CD4-positive, alpha-beta T cell (primary cell): ENCODE measurements around the gene OMA1. TPM values are rescaled to one million over a fixed set of nuclear protein-coding genes. Genes with fewer than 3 reads are reported as not detected.

ENCODE experiments used
- ATAC-seq: fragments of 200-7000 bp; cut with Tn5 transposase; one replicate; pipeline ENCODE4 v1.10.0; 2022; ENCODE audit warnings: mild to moderate bottlenecking; ENCODE audit not compliant: poor library complexity
- CTCF ChIA-PET: fragments of 350-600 bp; sonication (Branson Sonifier 250); formaldehyde crosslinking; loops from one replicate; lab custom pipeline; 2021; ENCODE audit warnings: antibody characterized with exemption, inconsistent platforms; lab: Charles Lee
- POLR2A ChIA-PET: fragments of 350-600 bp; sonication (Branson Sonifier 250); formaldehyde crosslinking; loops from one replicate; lab custom pipeline; 2021; ENCODE audit warnings: antibody characterized with exemption, inconsistent platforms; lab: Charles Lee
- DNase-seq, 14 experiments: peaks; one replicate each; pipeline ENCODE4 v3.0.0-alpha.2; 2013 to 2020; ENCODE audit warnings: mixed read lengths in 2 of 14
- H3K27ac ChIP-seq, 2 donors: one replicate each; pipeline versions ENCODE4 v1.5.1 to v1.7.0; 2013; ENCODE audit warnings: low read length in 2 of 2, low read depth in 1 of 2, mild to moderate bottlenecking in 1 of 2
- H3K27me3 ChIP-seq, 2 experiments: 1 replicate in 1 of 2; 2 replicates in 1 of 2; pipeline versions ENCODE4 v1.6.1 to v1.7.0; 2013; ENCODE audit warnings: low read length in 2 of 2, control low read depth in 1 of 2, mild to moderate bottlenecking in 1 of 2, moderate library complexity in 1 of 2; ENCODE audit not compliant: insufficient read depth in 2 of 2, control insufficient read depth in 1 of 2
- H3K36me3 ChIP-seq: one replicate; pipeline ENCODE4 v1.6.1; 2013; ENCODE audit warnings: low read length, control low read depth; ENCODE audit not compliant: insufficient read depth
- H3K4me1 ChIP-seq: one replicate; pipeline ENCODE4 v1.6.1; 2013; ENCODE audit warnings: low read length, control low read depth; ENCODE audit not compliant: insufficient read depth
- H3K4me3 ChIP-seq: one replicate; pipeline ENCODE4 v1.5.1; 2013; ENCODE audit warnings: mild to moderate bottlenecking, low read length, moderate library complexity
- H3K9me3 ChIP-seq, 2 experiments: 1 replicate in 1 of 2; 2 replicates in 1 of 2; pipeline versions ENCODE4 v1.6.1 to v1.7.0; 2013; ENCODE audit warnings: low read length in 2 of 2, mild to moderate bottlenecking in 2 of 2, control low read depth in 1 of 2, moderate library complexity in 1 of 2; ENCODE audit not compliant: control insufficient read depth in 1 of 2, insufficient read depth in 1 of 2
- H3K27ac Mint-ChIP-seq: one replicate; pipeline ENCODE4 v1.8.0; 2020; ENCODE audit warnings: mixed read lengths
- H3K27me3 Mint-ChIP-seq: one replicate; pipeline ENCODE4 v1.8.0; 2021; ENCODE audit warnings: mixed read lengths
- H3K36me3 Mint-ChIP-seq: one replicate; pipeline ENCODE4 v1.8.0; 2021; ENCODE audit warnings: low read depth, mixed read lengths
- H3K4me1 Mint-ChIP-seq: one replicate; pipeline ENCODE4 v1.8.0; 2021; ENCODE audit warnings: low read depth, mixed read lengths
- H3K4me3 Mint-ChIP-seq: one replicate; pipeline ENCODE4 v1.8.0; 2020; ENCODE audit warnings: mild to moderate bottlenecking, mixed read lengths
- H3K9me3 Mint-ChIP-seq: one replicate; pipeline ENCODE4 v1.8.0; 2020; ENCODE audit warnings: mixed read lengths
- intact Hi-C, 2 experiments: fragments of 100-400 bp; cut with DNase I in 1 of 2; cut with micrococcal nuclease in 1 of 2; formaldehyde crosslinking; loops; one replicate each; pipeline versions ENCODE4 v1.15.1 to v1.9.0; 2023 to 2025; cut with DNase I, micrococcal nuclease
- total RNA-seq, 174 experiments: library from RNA in 2 of 174; stranded (reverse) in 2 of 174; gene quantifications; one replicate each; pipeline ENCODE4 v1.2.3 and lab custom pipeline; 2021 to 2026
- TF ChIP-seq, protein P1 (sequence below): fragments of 200-600 bp; IDR thresholded peaks from one replicate; pipeline ENCODE4 v1.8.0; 2022; ENCODE audit warnings: antibody characterized with exemption, mild to moderate bottlenecking

OMA1 gene
- total RNA-seq, 2 experiments from 2014 or later: 23.7 to 27.7 TPM

DNA sequence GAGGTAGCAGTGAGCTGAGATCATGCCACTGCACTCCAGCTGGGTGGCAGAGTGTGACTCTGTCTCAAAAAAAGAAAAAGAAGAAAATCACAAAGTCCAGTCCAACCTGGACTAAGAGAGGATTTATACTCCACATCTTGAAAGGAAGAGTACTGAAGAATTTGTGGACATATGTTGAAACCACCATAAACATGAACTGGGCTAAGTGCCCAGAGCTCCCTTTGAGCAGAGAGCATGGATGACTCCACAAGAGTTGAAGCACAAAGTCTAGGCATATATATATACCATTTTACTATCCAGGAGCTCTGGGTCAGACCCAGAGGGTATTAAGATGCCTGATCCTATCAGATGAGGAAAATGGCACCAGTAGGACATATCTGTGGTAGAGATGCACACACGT is 86.6 kb downstream of the OMA1 start:
- ATAC-seq (no peak), DNase-seq (no peak)
- no peaks in the 10 kb centered on the region for H3K27me3 ChIP-seq
- ChIA-PET POLR2A (no interaction called here), CTCF (interaction anchor here (1.0 kb wide), 1 partner anchor 47 kb away, joined by 3 read pairs; no protein-coding TSS in a partner anchor)
- no peak overlapping the region for H3K27ac ChIP-seq
- no peaks in the 10 kb centered on the region for H3K36me3 ChIP-seq
- intact Hi-C loops: no loop called here
- H3K4me3 ChIP-seq: no peak overlapping the region
- no peaks in the 10 kb centered on the region for H3K27me3 Mint-ChIP-seq
- H3K4me3 Mint-ChIP-seq: no peak overlapping the region
- H3K4me1 ChIP-seq: no peaks in the 10 kb centered on the region
- no peaks in the 10 kb centered on the region for H3K9me3 ChIP-seq
- H3K9me3 Mint-ChIP-seq: no peaks in the 10 kb centered on the region
- H3K36me3 Mint-ChIP-seq: no peaks in the 10 kb centered on the region
- no peak overlapping the region for H3K27ac Mint-ChIP-seq
- TF ChIP-seq, protein P1, sequence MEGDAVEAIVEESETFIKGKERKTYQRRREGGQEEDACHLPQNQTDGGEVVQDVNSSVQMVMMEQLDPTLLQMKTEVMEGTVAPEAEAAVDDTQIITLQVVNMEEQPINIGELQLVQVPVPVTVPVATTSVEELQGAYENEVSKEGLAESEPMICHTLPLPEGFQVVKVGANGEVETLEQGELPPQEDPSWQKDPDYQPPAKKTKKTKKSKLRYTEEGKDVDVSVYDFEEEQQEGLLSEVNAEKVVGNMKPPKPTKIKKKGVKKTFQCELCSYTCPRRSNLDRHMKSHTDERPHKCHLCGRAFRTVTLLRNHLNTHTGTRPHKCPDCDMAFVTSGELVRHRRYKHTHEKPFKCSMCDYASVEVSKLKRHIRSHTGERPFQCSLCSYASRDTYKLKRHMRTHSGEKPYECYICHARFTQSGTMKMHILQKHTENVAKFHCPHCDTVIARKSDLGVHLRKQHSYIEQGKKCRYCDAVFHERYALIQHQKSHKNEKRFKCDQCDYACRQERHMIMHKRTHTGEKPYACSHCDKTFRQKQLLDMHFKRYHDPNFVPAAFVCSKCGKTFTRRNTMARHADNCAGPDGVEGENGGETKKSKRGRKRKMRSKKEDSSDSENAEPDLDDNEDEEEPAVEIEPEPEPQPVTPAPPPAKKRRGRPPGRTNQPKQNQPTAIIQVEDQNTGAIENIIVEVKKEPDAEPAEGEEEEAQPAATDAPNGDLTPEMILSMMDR: no peak
- no peaks in the 10 kb centered on the region for H3K4me1 Mint-ChIP-seq

DNA sequence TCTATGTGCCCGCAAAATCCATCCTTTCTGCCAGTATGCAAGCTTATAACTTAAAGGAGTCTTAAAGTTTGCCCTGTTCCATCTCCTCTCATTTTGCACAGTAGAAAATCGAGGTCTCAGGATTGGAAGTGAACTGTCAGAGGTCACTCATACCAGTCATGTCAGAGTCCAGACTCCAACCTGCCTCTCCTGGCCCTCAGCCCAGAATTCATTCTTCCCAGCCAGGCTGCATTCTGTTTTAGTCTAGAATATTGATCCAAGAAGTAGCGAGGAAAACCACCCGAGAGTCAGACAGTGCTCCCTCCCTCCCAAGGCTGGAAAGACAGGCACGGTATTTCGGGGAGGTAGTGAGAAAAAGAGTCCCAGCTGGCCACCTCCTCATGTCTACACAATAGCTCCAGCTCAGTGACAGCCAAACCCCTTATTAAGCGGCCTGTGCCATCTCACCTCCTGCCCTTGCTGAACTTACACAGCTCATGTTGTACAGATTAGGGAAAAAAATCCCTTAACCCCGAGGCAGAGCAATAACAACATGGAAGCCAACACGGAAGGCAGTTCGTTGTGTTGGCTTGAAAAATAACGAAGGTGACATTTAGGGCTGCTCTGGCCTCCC is 89.4 kb downstream of the OMA1 start:
- H3K4me1 ChIP-seq: no peaks in the 10 kb centered on the region
- no peak overlapping the region for H3K27ac ChIP-seq
- ChIA-PET POLR2A (no interaction called here), CTCF (no interaction called here)
- Mint-ChIP-seq H3K27ac (no peak overlapping the region), H3K4me1 (no peaks in the 10 kb centered on the region), H3K4me3 (no peak overlapping the region), H3K36me3 (no peaks in the 10 kb centered on the region), H3K9me3 (no peaks in the 10 kb centered on the region), H3K27me3 (no peaks in the 10 kb centered on the region)
- H3K9me3 ChIP-seq: no peaks in the 10 kb centered on the region
- DNase-seq (no peak), ATAC-seq (no peak)
- H3K36me3 ChIP-seq: no peaks in the 10 kb centered on the region
- TF ChIP-seq, protein P1: no peak
- H3K27me3 ChIP-seq: no peaks in the 10 kb centered on the region
- intact Hi-C loops: no loop called here
- H3K4me3 ChIP-seq: no peak overlapping the region

DNA sequence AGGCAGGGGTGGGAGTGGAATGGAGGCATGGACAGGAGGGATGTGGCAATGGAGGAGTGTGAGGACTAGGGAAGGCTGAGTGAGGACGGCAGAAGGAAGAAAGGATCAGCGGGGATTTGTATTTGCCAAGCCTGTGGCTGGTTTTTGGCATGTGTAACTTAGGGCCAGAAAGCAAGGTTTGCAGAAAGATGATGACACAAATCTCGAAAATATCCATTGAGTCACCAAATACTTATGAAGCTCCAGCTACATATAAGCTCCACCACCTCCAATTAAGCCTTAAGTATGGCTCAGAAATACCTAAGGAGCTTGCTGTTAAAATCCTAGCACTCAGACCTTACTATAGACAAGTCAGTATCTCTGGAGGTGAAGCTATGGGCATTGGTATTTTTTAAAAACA is 90.1 kb downstream of the OMA1 start:
- no peak overlapping the region for H3K4me3 ChIP-seq
- no peaks in the 10 kb centered on the region for H3K27me3 ChIP-seq
- DNase-seq (no peak), ATAC-seq (no peak)
- H3K27ac Mint-ChIP-seq: no peak overlapping the region
- no peak overlapping the region for H3K27ac ChIP-seq
- ChIA-PET POLR2A (no interaction called here), CTCF (no interaction called here)
- TF ChIP-seq, protein P1: no peak
- H3K27me3 Mint-ChIP-seq: no peaks in the 10 kb centered on the region
- H3K4me3 Mint-ChIP-seq: no peak overlapping the region
- no peaks in the 10 kb centered on the region for H3K36me3 ChIP-seq
- no peaks in the 10 kb centered on the region for H3K36me3 Mint-ChIP-seq
- H3K9me3 Mint-ChIP-seq: no peaks in the 10 kb centered on the region
- H3K4me1 ChIP-seq: no peaks in the 10 kb centered on the region
- no peaks in the 10 kb centered on the region for H3K9me3 ChIP-seq
- H3K4me1 Mint-ChIP-seq: no peaks in the 10 kb centered on the region
- intact Hi-C loops: no loop called here
